ENCODE results near the gene PRKN. TPM values are rescaled to one million over a fixed set of nuclear protein-coding genes. Genes with fewer than 3 reads are reported as not detected.

Gene PRKN
- total RNA-seq = 0.34 and 0.56 TPM in 2 replicates

DNA sequence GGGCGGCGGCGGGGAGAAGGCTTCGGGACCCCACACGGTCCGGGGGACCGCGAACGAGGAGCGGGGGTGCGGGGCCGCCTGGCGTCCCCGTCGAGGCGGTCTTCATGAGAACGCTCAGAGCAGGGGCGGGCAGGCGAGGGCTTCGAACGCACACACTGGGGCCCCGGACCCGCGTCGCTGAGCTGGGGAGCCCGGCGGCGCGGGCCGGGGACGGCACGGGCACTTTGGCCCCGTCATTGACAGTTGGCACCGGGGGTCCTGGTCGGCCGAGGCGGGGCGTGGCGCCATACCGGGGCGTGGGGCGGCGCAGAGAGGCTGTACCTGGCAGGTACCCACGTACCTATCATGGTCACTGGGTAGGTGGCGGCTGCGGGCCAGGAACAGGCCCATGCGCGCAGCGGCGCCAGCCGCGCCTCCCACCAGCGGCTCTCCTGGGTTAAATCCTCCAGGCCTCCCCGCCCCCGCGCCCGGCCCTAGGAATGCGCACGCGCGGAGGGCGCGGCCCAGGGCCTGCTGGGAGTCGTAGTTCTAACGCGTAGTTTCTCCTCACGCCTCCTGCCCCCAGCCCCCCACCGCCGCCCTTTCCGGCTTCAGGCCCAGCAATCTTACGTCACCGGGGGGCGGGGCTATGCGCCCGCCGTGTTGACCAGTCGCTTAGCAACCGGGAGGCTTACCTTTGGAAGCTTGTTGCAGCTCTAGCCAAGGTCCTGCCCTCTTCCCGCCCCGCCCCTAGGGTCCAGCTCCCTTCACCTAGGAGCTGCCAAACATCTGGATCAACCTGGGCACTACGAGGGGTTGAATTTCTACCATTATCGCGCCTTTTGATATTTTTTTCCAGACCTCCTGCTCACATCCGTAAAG is at the start of gene PRKN, which contains the start of gene PACRG:
Gene PRKN, minus strand, starts transcription at position 445 of the 861 bp plus-strand sequence.
Gene PACRG, plus strand, starts transcription at position 653 of the 861 bp plus-strand sequence.
- peak; percentile 97 for DNase-seq

DNA sequence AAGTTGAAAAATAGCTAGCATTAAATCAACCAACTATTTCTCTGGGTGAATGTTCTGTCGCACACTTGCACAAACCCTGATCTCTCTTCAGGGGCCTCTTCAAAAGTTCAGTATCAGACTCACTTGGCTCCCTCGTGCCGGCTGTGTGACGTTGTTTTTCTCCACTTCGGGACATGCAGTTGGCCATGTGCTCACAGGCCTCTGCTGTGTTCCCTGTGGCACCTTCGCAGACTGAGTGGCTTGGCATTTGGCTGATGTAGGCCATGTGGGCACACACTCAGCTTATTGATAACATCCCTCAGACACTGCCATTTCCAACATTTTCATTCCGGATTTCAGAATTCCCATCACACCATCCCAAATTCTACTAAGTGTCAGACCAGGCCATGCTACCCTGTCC is 49.5 kb upstream of the PRKN start:
- DNase-seq = no peak

- no peak for DNase-seq
These were observed 46.4 kb upstream of the PRKN start for GRCh38 chr6:162773996-162774395.

GRCh38 chr6:162772466-162772865 is 44.9 kb upstream of the PRKN start:
- no peak for DNase-seq

DNA sequence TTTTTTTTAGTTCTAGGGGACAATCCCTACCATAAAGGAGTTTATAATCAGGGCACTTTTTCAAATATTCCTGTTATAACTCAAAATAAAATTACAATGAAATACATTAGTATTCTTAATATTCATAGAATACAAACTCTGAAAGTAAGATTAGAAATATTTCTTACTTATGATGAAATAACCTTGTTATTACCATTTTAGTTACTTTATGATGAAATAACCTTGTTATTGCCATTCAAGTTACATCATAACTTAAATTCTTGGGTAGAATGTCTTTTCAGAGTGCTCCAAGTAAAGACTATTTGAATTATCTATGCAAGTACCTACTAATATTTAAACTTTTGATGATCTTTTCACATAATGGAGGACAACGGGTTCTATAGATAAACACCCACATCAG is 43.4 kb upstream of the PRKN start:
- DNase-seq = no peak

GRCh38 chr6:162770136-162770535 is 42.6 kb upstream of the PRKN start:
- DNase-seq = no peak

- no peak for DNase-seq
These were observed 26.2 kb upstream of the PRKN start for GRCh38 chr6:162753775-162754174.

DNA sequence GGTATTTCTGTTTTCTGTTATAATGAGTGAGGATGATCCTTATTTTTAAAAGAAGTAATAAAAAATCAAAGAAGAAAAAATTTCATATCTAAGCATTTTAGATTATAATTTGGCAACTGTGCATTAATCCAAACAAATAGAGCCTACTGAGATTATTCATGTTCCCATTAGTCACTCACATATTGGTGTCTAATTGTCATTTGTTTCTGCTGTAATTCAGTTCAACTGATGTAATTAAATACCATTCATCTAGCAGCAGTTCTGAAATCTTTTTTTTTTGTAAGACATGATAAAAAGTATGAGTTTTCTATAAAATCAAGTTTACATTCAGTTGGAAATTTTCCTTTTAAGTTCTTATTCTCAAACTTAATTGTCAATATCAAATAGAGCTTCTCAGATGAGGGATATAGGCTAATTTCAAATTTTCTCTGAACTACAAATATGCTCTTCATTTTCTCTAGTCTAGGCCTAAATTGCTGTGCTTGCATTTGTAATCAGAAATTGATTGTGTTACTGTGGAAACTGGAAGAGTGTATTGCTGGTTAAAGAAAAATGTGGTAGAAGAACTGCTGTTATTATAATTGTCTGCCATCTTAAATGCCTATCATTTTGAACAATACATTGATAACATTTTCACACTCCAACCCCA is 23.8 kb upstream of the PRKN start:
- DNase-seq = no peak

GRCh38 chr6:162750776-162751175 is 23.2 kb upstream of the PRKN start:
- no peak for DNase-seq

GRCh38 chr6:162736961-162737360 is 9.4 kb upstream of the PRKN start:
- no peak for DNase-seq

DNA sequence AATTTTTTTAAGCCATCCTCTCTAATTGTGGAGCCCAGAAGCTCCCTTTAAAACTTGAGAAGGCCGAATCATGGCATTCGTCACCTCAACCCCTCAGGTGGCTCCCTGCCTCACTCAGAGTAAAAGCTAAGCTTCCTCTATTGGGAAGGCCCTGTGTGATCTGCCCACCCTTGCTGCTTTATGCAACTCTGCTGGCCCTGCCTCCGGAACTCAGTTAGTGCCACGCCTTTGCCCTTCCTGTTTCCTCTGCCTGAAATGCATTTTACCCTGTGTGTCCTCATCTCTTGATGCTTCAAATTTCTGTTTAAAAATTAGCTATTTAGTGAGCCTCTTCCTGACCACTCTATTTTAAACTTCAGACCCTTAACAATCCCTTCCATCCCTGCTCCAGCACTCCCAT is 5.9 kb upstream of the PRKN start:
- no peak for DNase-seq

DNA sequence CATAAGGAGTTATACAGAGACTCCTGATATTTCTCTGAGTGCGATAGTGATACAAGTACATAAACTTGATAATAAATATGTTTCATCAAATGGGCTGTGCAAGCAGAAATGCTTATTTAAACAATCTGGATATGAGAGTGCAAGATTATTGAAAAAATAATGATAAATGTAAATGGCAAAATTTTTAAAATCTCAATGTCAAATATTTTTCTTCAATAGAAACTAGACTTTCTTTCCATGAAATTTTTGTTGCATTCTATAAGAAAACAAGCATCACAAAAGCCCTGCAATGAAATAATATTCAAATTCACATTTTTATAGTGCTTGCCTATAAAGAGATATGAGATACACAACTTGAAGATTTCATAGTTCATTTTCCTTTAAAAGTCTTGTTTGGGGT is 2.9 kb upstream of the PRKN start:
- DNase-seq = no peak

DNA sequence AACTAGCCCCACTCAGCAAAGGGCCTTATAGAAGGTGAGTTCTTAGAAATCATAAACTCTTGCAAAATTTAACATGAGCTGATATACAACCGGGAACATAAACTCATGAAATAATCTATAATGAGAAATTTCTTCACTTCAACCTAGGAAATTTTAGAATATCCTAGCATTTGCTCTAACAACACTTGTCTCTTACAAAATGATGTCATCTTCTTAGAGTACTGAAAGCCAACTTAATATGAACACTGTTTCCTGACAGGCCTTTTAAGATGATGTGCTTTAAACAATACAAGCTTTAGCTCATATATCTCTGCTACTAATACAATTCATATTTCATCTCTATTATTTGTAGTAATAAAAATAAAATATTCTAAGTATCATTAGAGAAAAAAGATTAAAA is 1.1 kb upstream of the PRKN start:
- no peak for DNase-seq

DNA sequence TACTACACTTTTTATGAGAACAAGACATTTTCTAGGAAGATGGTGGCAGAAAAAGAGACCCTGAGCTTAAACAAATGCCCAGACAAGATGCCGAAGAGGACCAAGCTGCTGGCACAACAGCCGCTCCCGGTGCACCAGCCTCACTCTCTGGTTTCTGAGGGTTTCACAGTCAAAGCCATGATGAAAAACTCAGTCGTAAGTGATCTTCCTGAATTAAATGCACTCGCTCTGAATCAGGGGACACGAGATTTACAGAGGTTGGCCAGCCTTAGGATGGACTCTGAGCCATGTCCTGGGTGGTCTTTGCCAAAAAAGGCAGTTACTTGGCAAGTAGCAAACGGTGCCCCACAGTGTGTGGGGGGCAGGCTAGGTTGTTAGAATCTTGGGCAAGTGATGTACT is 631 bp upstream of the PRKN start:
- DNase-seq = no peak

GRCh38 chr6:162726947-162727321 is 632 bp downstream of the PRKN start:
- peak; percentile 12 for DNase-seq

GRCh38 chr6:162722633-162723032 is 4.9 kb downstream of the PRKN start:
- no peak for DNase-seq

- DNase-seq = no peak
These were observed 5.3 kb downstream of the PRKN start for GRCh38 chr6:162722226-162722625.

DNA sequence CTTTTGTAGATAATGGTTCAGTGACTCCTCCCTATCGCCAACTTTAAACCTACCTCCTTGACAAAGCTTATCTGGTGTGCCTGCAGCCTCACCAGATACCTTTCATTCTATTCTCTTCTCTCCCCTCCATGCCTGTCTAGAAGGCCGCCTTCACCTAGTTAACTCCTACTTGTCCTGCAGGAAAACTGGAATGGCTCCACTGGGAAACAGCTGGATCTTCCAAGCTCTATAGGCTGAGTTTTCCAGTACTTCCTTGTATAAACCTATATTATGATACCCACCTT is 6.2 kb downstream of the PRKN start:
- DNase-seq = no peak

GRCh38 chr6:162719528-162719927 is 8.0 kb downstream of the PRKN start:
- no peak for DNase-seq

DNA sequence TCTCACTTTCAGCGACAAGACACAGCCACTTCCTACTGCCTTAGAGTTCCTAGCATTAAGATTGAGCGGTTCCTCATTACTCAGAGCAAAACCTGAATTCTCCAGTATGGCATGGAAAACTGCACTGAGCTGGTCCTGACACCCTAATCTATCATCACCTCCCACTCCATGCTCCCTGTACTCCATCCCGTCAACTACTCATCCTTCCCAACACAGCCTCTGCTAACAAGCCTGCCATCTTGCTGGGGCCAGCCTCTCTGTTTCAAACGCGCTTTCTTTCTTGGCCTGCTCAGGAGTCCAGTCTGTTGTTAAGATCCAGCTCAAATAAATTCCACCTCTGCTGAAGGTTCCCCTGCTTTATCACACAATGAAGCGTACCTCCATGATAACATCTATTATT is 12.0 kb downstream of the PRKN start:
- DNase-seq = no peak

- no peak for DNase-seq
These were observed 13.4 kb downstream of the PRKN start for GRCh38 chr6:162713974-162714780.

DNA sequence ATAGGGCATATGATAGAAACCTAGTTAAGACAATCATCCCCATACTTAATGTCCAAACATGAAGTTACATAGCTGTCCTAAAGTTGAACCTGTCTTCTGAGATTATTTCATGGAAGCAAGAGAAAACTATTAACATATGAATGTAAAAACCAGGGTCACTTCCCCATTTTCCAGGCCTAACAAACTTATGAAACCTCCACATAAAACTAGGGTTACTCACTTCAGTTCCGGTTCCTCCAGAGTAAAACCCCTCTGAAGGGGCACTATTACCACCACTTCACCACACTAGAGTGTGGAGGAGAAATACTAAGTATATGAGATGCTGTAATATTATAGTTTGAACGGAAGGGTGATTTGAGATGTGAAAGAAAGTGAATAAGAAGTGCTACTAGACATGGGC is 14.9 kb downstream of the PRKN start:
- DNase-seq = no peak

- no peak for DNase-seq
These were observed 16.2 kb downstream of the PRKN start for GRCh38 chr6:162711376-162711775.

GRCh38 chr6:162710936-162711335 is 16.6 kb downstream of the PRKN start:
- no peak for DNase-seq
